Endothelial cell (in vitro differentiated cells): ENCODE results near the gene TCF20. TPM values are rescaled to one million over a fixed set of nuclear protein-coding genes. Genes with fewer than 3 reads are reported as not detected.

Source experiments
- DNase-seq: peaks from one replicate; pipeline ENCODE4 v3.0.0; 2021; ENCODE audit warnings: low spot score
- H3K27ac Mint-ChIP-seq: one replicate; pipeline ENCODE4 v1.8.0; 2021; ENCODE audit warnings: mixed read lengths, inconsistent platforms; ENCODE audit not compliant: unreplicated experiment
- H3K27me3 Mint-ChIP-seq: one replicate; pipeline ENCODE4 v1.8.0; 2021; ENCODE audit warnings: mild to moderate bottlenecking, moderate library complexity, mixed read lengths, inconsistent platforms; ENCODE audit not compliant: unreplicated experiment
- H3K36me3 Mint-ChIP-seq: one replicate; pipeline ENCODE4 v1.8.0; 2021; ENCODE audit warnings: mild to moderate bottlenecking, low read depth, mixed read lengths, inconsistent platforms; ENCODE audit not compliant: unreplicated experiment
- H3K4me1 Mint-ChIP-seq: one replicate; pipeline ENCODE4 v1.8.0; 2021; ENCODE audit warnings: mild to moderate bottlenecking, mixed read lengths, inconsistent platforms; ENCODE audit not compliant: unreplicated experiment
- H3K4me3 Mint-ChIP-seq: one replicate; pipeline ENCODE4 v1.8.0; 2021; ENCODE audit warnings: mild to moderate bottlenecking, mixed read lengths, inconsistent platforms; ENCODE audit not compliant: unreplicated experiment
- H3K9me3 Mint-ChIP-seq: one replicate; pipeline ENCODE4 v1.8.0; 2021; ENCODE audit warnings: mixed read lengths, inconsistent platforms; ENCODE audit not compliant: unreplicated experiment
- total RNA-seq: library from RNA; stranded (reverse); fragmentation: NEBNext Ultra II Directional; extraction: Animal tissue kit (Norgen Biotek cat#: 25700); gene quantifications from one replicate; pipeline ENCODE4 v1.2.1, GENCODE V29; 2021; ENCODE audit not compliant: unreplicated experiment
- TF ChIP-seq, protein P1 (sequence below): fragments of 200-600 bp; sonication (generic); IDR thresholded peaks from one replicate; pipeline ENCODE4 v1.5.0; 2021; ENCODE audit warnings: antibody characterized with exemption; ENCODE audit not compliant: unreplicated experiment

TCF20 gene
- total RNA-seq, 1 donor from 2014 or later = 63.6 TPM

DNA sequence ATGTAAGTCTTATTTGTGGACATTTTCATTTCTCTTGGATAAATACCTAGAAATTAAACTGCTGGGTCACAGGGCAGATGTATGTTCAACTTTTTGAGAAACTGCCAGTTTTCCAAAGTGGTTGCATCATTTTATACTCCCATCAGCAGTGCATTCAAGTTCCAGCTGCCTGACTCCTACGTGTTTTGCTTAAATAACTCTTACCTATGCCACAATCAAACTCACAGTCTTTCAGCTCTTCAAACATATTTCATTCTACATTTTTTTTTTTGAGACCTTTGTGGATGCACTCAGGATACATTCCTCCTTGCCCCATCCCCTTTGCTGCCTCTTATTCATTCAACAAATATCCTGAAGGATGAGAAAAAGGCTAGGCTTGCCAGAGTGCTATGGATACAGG lies 9.2 kb downstream of the TCF20 start:
- Mint-ChIP-seq H3K9me3 (no peaks in the 10 kb centered on the region), H3K36me3 (no peaks in the 10 kb centered on the region), H3K27ac (no peak overlapping the region), H3K27me3 (no peaks in the 10 kb centered on the region), H3K4me3 (no peak overlapping the region), H3K4me1 (peaks cover 22% of the 10 kb centered on the region)
- no peak for DNase-seq
- TF ChIP-seq, protein P1, sequence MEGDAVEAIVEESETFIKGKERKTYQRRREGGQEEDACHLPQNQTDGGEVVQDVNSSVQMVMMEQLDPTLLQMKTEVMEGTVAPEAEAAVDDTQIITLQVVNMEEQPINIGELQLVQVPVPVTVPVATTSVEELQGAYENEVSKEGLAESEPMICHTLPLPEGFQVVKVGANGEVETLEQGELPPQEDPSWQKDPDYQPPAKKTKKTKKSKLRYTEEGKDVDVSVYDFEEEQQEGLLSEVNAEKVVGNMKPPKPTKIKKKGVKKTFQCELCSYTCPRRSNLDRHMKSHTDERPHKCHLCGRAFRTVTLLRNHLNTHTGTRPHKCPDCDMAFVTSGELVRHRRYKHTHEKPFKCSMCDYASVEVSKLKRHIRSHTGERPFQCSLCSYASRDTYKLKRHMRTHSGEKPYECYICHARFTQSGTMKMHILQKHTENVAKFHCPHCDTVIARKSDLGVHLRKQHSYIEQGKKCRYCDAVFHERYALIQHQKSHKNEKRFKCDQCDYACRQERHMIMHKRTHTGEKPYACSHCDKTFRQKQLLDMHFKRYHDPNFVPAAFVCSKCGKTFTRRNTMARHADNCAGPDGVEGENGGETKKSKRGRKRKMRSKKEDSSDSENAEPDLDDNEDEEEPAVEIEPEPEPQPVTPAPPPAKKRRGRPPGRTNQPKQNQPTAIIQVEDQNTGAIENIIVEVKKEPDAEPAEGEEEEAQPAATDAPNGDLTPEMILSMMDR = no peak

DNA sequence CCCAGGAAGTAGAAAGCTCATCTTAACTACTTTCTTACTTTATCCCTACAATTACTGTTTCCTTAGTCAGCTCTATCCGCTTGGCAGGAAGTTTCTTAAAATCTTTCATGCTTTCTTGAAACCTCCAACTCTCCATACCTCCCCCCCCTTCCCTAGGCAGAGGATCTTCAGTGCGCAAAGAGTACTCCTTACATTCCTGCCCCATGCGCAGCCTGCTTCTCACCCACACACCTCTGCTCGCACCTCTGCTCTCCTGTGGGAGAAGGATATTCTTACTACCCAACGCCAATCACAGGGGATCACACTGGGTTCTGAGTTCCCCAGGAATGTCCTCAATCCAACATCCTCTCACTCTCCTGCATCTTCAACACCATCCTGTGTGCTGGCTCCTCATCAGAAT lies 12.3 kb downstream of the TCF20 start:
- Mint-ChIP-seq H3K27me3 (no peaks in the 10 kb centered on the region), H3K36me3 (no peaks in the 10 kb centered on the region), H3K4me3 (no peak overlapping the region), H3K9me3 (no peaks in the 10 kb centered on the region), H3K27ac (no peak overlapping the region), H3K4me1 (peaks cover 20% of the 10 kb centered on the region)
- no peak for DNase-seq
- TF ChIP-seq, protein P1 = no peak

DNA sequence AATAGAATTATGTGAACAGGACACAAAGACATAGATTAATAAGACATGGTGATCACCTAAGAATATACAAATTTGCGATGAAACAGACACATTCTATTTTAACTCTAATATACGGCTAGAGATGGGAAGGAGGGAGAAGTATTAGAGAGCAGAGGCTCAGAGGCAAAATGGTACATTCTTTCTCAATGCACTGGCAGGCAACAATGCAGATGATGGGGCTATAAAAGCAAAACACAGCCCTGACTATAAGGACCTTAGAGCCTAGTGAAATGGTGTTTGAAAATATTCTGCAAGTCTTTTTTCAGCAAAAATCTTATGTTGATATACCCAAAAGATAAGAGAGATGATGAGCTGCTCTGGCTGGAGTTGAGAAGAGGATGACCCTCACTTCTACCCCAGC lies 13.1 kb downstream of the TCF20 start:
- Mint-ChIP-seq H3K9me3 (no peaks in the 10 kb centered on the region), H3K27me3 (no peaks in the 10 kb centered on the region), H3K27ac (peak overlapping the region; percentile 13), H3K4me3 (no peak overlapping the region), H3K36me3 (no peaks in the 10 kb centered on the region), H3K4me1 (peaks cover 20% of the 10 kb centered on the region)
- TF ChIP-seq, protein P1 = no peak
- no peak for DNase-seq

DNA sequence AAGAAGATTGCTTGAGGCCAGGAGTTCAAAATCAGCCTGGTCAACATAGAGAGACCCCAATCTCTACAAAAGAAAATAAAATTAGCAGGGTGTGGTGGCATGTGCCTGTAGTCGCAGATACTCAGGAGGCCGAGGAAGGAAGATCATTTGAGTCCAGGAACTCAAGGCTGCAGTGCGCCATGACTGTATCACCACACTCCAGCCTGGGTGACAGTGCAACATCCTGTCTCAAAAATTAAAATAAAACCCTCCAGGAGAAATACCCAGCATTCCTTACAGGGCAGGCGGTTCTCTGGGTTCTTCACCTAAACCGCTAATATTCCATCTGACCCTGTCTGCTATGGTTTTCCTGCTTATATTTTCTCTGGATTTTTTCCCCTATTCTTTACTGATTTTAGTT lies 13.5 kb downstream of the TCF20 start:
- TF ChIP-seq, protein P1 = no peak
- Mint-ChIP-seq H3K27me3 (no peaks in the 10 kb centered on the region), H3K27ac (peak overlapping the region; percentile 13), H3K9me3 (no peaks in the 10 kb centered on the region), H3K4me1 (peaks cover 20% of the 10 kb centered on the region), H3K4me3 (no peak overlapping the region), H3K36me3 (no peaks in the 10 kb centered on the region)
- DNase-seq = no peak

DNA sequence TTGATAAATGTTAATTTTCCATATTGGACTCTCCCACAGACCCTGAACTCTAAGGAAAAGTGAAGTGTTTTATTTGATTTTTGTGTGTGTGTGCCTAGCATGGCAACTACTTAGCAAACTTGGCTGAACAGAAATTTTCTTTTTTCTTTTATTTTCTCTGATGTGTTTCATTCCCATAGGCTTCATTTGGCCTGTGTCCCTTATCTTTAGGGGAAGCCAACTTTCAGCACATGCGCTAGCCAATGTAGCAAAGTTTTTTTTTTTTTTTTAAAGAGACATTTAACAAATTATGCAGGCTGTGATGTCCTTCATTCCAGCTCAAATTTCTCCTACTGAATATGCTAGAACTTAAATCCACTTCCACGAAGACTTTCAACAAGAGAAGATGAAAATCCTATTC lies 14.2 kb downstream of the TCF20 start:
- Mint-ChIP-seq H3K27me3 (no peaks in the 10 kb centered on the region), H3K4me3 (no peak overlapping the region), H3K9me3 (no peaks in the 10 kb centered on the region), H3K27ac (no peak overlapping the region), H3K4me1 (peaks cover 20% of the 10 kb centered on the region), H3K36me3 (no peaks in the 10 kb centered on the region)
- TF ChIP-seq, protein P1 = no peak
- DNase-seq = no peak
